ENCODE data around the gene SKIC8. TPM values are rescaled to one million over a fixed set of nuclear protein-coding genes. Genes with fewer than 3 reads are reported as not detected.

SKIC8 gene
- total RNA-seq, 4 donors from 2014 or later, result 29.4 to 85.0 (median 62.9) TPM

DNA sequence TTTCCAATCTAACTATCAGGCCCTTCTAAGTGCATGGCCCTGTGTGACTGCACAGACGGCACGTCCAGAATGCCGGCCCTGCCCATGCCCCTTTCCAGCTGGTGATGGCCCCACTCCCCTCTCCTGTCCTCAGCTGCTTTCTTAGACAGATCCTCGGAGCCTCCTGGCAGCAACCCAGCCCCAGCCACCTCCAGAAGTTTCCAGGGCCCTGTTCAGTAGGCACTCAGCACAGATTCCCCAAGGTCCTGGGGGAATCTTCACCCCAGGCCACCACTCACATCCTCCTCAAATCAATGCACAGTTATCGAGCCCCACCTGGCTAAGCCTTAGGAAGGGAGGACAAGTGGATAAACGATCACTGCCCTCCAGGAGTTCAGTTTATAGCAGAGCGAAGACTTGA is 39.4 kb upstream of the SKIC8 start:
- Histone ChIP-seq H3K4me3 (no peak overlapping the region), H3K4me1 (peaks cover 0 to 5% of the 10 kb centered on the region in 2 donors), H3K9me3 (no peaks in the 10 kb centered on the region), H3K36me3 (no peaks in the 10 kb centered on the region), H3K27me3 (peaks cover 0 to 5% of the 10 kb centered on the region in 2 donors), H3K27ac (no peak overlapping the region)
- no peak for DNase-seq
- intact Hi-C loops (cut with DNase I; ENCODE audit: low total_unique reads), result no loop called here
- TF ChIP-seq, protein P1, sequence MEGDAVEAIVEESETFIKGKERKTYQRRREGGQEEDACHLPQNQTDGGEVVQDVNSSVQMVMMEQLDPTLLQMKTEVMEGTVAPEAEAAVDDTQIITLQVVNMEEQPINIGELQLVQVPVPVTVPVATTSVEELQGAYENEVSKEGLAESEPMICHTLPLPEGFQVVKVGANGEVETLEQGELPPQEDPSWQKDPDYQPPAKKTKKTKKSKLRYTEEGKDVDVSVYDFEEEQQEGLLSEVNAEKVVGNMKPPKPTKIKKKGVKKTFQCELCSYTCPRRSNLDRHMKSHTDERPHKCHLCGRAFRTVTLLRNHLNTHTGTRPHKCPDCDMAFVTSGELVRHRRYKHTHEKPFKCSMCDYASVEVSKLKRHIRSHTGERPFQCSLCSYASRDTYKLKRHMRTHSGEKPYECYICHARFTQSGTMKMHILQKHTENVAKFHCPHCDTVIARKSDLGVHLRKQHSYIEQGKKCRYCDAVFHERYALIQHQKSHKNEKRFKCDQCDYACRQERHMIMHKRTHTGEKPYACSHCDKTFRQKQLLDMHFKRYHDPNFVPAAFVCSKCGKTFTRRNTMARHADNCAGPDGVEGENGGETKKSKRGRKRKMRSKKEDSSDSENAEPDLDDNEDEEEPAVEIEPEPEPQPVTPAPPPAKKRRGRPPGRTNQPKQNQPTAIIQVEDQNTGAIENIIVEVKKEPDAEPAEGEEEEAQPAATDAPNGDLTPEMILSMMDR (IDR thresholded peaks at IDR 0.05), result no peak
- no peak for TF ChIP-seq POLR2A (IDR thresholded peaks at IDR 0.05)

- Histone ChIP-seq H3K27me3 (no peaks in the 10 kb centered on the region), H3K9me3 (no peaks in the 10 kb centered on the region), H3K4me1 (peaks cover 0 to 5% of the 10 kb centered on the region in 2 donors), H3K4me3 (no peak overlapping the region), H3K36me3 (no peaks in the 10 kb centered on the region), H3K27ac (no peak overlapping the region)
- no peak for DNase-seq
- intact Hi-C loops (cut with DNase I; ENCODE audit: low total_unique reads), result no loop called here
- TF ChIP-seq, protein P1 (IDR thresholded peaks at IDR 0.05), result no peak
- TF ChIP-seq POLR2A (IDR thresholded peaks at IDR 0.05), result no peak
These were observed 36.6 kb upstream of the SKIC8 start for GRCh38 chr15:78335985-78336384.

- Histone ChIP-seq H3K36me3 (no peaks in the 10 kb centered on the region), H3K9me3 (no peaks in the 10 kb centered on the region), H3K4me3 (no peak overlapping the region), H3K27me3 (no peaks in the 10 kb centered on the region), H3K4me1 (no peaks in the 10 kb centered on the region), H3K27ac (no peak overlapping the region)
- TF ChIP-seq POLR2A (IDR thresholded peaks at IDR 0.05), result no peak
- TF ChIP-seq, protein P1 (IDR thresholded peaks at IDR 0.05), result no peak
- DNase-seq, result no peak
- intact Hi-C loops (cut with DNase I; ENCODE audit: low total_unique reads), result no loop called here
These were observed 35.4 kb upstream of the SKIC8 start for GRCh38 chr15:78334845-78335244.

GRCh38 chr15:78329625-78330024 is 30.2 kb upstream of the SKIC8 start:
- no peak for DNase-seq
- no peak for TF ChIP-seq POLR2A (IDR thresholded peaks at IDR 0.05)
- TF ChIP-seq, protein P1 (IDR thresholded peaks at IDR 0.05), result no peak
- intact Hi-C loops (cut with DNase I; ENCODE audit: low total_unique reads), result no loop called here
- Histone ChIP-seq H3K4me1 (no peaks in the 10 kb centered on the region), H3K27ac (no peak overlapping the region), H3K27me3 (no peaks in the 10 kb centered on the region), H3K4me3 (no peak overlapping the region), H3K9me3 (no peaks in the 10 kb centered on the region), H3K36me3 (no peaks in the 10 kb centered on the region)

DNA sequence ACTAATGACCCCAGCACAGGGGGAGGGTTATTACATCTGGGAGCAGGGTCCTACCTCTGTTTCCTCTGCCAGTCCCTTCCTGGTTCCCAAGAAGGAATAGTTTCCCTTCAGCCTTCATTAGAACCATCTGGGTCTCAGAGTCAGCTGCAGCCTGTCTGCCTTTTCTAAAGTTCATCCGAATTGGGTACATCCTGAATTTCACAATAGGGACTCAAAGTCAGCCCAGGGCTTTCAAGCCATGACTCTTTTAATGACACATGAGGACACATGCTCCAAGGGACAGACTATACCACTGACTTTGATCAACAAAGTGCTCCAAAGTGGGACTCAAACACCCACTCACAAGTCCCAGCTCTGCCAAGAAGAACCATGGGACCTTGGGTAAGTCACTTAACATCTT is 28.1 kb upstream of the SKIC8 start:
- no peak for TF ChIP-seq POLR2A (IDR thresholded peaks at IDR 0.05)
- TF ChIP-seq, protein P1 (IDR thresholded peaks at IDR 0.05), result no peak
- Histone ChIP-seq H3K36me3 (no peaks in the 10 kb centered on the region), H3K9me3 (no peaks in the 10 kb centered on the region), H3K4me1 (no peaks in the 10 kb centered on the region), H3K27me3 (no peaks in the 10 kb centered on the region), H3K4me3 (no peak overlapping the region), H3K27ac (no peak overlapping the region)
- no peak for DNase-seq
- intact Hi-C loops (cut with DNase I; ENCODE audit: low total_unique reads), result no loop called here
